ENCODE data around the gene OR51V1.

OR51V1 gene

DNA sequence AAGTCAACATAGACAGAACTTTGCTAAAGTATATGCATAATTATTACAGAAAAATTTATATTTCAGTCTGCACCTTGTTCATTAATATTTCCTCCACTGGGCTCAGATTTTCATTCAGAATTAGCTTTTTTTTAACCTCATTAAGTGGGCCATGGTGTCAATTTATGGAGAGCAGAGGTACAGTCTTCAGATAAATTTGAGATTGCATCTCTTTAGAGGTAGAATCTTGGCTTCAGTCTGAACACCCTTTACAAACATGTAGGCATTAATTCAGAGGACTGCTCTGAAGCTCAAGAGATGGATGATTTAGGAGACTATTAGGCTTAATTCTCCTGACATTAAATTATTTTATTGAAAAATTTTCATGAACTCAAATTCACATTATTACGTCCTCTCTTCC is 29.8 kb upstream of the OR51V1 start:
- no peak for DNase-seq (ENCODE audit: low read depth)
- TF ChIP-seq, protein P1, sequence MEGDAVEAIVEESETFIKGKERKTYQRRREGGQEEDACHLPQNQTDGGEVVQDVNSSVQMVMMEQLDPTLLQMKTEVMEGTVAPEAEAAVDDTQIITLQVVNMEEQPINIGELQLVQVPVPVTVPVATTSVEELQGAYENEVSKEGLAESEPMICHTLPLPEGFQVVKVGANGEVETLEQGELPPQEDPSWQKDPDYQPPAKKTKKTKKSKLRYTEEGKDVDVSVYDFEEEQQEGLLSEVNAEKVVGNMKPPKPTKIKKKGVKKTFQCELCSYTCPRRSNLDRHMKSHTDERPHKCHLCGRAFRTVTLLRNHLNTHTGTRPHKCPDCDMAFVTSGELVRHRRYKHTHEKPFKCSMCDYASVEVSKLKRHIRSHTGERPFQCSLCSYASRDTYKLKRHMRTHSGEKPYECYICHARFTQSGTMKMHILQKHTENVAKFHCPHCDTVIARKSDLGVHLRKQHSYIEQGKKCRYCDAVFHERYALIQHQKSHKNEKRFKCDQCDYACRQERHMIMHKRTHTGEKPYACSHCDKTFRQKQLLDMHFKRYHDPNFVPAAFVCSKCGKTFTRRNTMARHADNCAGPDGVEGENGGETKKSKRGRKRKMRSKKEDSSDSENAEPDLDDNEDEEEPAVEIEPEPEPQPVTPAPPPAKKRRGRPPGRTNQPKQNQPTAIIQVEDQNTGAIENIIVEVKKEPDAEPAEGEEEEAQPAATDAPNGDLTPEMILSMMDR (IDR thresholded peaks at IDR 0.05; ENCODE audit: insufficient read depth, low read depth, low read length, missing control alignments): no peak
- H3K4me3 ChIP-seq (ENCODE audit: low read depth, low read length): no peak overlapping the region

DNA sequence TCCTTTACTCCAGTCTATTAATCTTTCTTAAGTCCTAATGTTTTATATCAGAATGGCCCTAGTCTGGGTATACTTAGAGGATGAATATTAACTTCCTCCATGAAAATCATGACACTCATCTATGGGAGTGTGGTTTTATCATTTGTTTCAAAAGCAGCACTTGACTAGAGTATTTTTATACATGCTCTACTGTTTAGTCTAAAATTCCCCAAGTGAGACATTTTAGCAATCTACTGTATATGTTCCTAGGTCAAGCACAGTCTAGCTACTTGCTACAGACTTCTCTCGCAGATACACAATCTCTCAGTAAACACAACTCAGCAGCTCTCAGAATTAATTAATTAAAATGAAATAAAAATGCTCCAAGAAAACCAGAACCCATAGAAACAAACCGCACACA is 29.3 kb upstream of the OR51V1 start:
- no peak for DNase-seq (ENCODE audit: low read depth)
- H3K4me3 ChIP-seq (ENCODE audit: low read depth, low read length): no peak overlapping the region
- TF ChIP-seq, protein P1 (IDR thresholded peaks at IDR 0.05; ENCODE audit: insufficient read depth, low read depth, low read length, missing control alignments): no peak

DNA sequence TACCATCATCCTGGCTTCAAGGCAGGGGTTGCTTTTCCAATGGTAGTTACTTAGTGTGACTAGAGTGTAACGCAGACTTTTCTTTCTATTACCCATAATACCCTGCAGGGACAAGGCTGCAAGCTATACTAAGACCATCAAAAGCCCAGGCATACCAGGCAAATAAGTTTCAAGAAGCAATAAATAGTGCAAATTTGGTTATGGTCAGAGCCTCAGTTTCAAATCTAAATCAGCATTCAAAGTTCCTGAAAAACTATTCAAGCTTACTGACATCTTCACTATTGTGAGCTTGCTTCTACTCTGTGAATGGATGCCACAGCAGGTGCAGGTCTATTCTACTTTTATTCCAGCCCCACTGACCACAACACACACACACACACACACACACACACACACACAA is 28.9 kb upstream of the OR51V1 start:
- H3K4me3 ChIP-seq (ENCODE audit: low read depth, low read length): no peak overlapping the region
- DNase-seq (ENCODE audit: low read depth): peak; percentile 5
- TF ChIP-seq, protein P1 (IDR thresholded peaks at IDR 0.05; ENCODE audit: insufficient read depth, low read depth, low read length, missing control alignments): no peak

DNA sequence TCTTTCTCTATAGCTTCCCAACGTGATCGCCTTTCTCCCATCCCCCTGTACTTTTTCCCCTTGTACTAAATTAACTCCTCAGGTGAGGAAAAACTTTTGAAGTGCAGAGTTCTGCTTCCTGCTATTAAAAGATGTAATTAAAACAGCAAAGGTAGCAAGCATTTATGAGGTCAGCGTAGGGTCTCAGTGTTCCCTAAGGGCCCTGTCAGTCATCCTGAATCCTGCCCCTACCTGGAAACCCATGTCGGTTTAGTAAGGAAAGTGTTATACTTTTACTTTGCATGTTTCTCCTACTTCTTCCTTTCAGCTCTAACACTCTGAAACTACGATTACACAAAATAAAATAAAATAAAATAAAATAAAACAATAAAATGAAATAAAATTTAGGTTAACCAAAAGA is 27.6 kb upstream of the OR51V1 start:
- DNase-seq (ENCODE audit: low read depth): no peak
- no peak overlapping the region for H3K4me3 ChIP-seq (ENCODE audit: low read depth, low read length)
- TF ChIP-seq, protein P1 (IDR thresholded peaks at IDR 0.05; ENCODE audit: insufficient read depth, low read depth, low read length, missing control alignments): no peak

DNA sequence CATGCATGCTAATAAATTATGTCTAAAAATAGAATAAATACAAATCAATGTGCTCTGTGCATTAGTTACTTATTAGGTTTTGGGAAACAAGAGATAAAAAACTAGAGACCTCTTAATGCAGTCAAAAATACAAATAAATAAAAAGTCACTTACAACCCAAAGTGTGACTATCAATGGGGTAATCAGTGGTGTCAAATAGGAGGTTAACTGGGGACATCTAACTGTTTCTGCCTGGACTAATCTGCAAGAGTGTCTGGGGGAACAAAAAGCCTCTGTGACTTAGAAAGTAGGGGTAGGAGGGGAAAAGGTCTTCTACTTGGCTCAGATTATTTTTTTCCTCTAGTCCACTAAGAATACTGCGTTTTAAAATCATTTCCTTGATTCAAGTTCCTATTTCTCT is 27.2 kb upstream of the OR51V1 start:
- DNase-seq (ENCODE audit: low read depth): no peak

DNA sequence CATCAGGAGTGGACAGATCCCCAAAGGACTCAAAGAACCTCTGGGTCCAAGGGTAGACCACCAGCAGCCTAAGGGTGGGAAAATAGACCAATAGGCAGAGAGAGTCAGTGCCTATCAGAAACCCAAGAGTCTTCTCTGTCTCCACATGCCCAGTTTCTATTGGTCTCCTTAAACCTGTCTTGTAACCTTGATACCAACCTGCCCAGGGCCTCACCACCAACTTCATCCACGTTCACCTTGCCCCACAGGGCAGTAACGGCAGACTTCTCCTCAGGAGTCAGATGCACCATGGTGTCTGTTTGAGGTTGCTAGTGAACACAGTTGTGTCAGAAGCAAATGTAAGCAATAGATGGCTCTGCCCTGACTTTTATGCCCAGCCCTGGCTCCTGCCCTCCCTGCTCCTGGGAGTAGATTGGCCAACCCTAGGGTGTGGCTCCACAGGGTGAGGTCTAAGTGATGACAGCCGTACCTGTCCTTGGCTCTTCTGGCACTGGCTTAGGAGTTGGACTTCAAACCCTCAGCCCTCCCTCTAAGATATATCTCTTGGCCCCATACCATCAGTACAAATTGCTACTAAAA is 26.3 kb upstream of the OR51V1 start, which contains the start of gene HBB:
Gene HBB (minus strand): TSS at position 340 of the 579 bp plus-strand sequence. CDS start 50 bp downstream, at position 290.
- TF ChIP-seq, protein P1 (IDR thresholded peaks at IDR 0.05; ENCODE audit: insufficient read depth, low read depth, low read length, missing control alignments): no peak
- H3K4me3 ChIP-seq (ENCODE audit: low read depth, low read length): no peak within 1 kb of the TSS
- no peak for DNase-seq (ENCODE audit: low read depth)

More for the DNA sequence above, 27.2 kb upstream of the OR51V1 start:
- TF ChIP-seq, protein P1 (IDR thresholded peaks at IDR 0.05; ENCODE audit: insufficient read depth, low read depth, low read length, missing control alignments): no peak
- no peak overlapping the region for H3K4me3 ChIP-seq (ENCODE audit: low read depth, low read length)

DNA sequence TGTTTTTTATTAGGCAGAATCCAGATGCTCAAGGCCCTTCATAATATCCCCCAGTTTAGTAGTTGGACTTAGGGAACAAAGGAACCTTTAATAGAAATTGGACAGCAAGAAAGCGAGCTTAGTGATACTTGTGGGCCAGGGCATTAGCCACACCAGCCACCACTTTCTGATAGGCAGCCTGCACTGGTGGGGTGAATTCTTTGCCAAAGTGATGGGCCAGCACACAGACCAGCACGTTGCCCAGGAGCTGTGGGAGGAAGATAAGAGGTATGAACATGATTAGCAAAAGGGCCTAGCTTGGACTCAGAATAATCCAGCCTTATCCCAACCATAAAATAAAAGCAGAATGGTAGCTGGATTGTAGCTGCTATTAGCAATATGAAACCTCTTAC is 25.0 kb upstream of the OR51V1 start:
- DNase-seq (ENCODE audit: low read depth): no peak
- H3K4me3 ChIP-seq (ENCODE audit: low read depth, low read length): no peak overlapping the region
- TF ChIP-seq, protein P1 (IDR thresholded peaks at IDR 0.05; ENCODE audit: insufficient read depth, low read depth, low read length, missing control alignments): no peak
